GM13977 (cell line): ENCODE results near the gene WDR83.

Source experiments
- DNase-seq: peaks from one replicate; pipeline ENCODE4 v3.0.0; 2012; ENCODE audit warnings: low spot score
- CTCF ChIP-seq: IDR thresholded peaks from 2 replicates; pipeline ENCODE4 v1.5.1; 2012; ENCODE audit warnings: mild to moderate bottlenecking, control low read depth; ENCODE audit not compliant: insufficient read depth; ENCODE audit errors: extremely low read depth, missing control alignments
- in situ Hi-C: fragments of 300-500 bp; cut with MboI; formaldehyde crosslinking; loops from one replicate; pipeline ENCODE4 v1.12.0; 2022; ENCODE audit warnings: low sequenced_read_pairs, low pct_unique_long_range_greater_than_20kb, mixed read lengths, inconsistent platforms; ENCODE audit not compliant: unreplicated experiment

Gene WDR83

DNA sequence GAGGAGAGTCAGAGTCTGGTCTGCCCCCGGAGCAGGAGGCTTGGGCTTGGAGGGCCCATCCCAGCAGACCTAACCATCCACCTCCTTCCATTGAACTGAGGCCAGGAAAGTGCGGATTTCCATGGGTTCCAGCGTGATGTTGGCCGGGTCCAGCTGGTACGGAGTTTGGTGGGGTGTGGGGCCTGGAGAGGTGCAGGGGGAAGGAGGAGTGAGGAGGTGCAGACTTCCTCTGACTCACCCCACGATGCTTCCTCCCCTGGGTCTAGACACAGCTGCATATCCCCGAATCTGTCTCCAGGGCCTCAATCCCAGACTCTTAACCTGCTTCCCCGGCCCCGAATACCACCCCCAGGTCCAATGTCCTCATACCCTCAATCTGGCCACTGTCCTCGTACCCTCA lies 20.1 kb upstream of the WDR83 start:
- no peak for TF ChIP-seq CTCF
- no peak for DNase-seq
- in situ Hi-C loops = no loop called here

DNA sequence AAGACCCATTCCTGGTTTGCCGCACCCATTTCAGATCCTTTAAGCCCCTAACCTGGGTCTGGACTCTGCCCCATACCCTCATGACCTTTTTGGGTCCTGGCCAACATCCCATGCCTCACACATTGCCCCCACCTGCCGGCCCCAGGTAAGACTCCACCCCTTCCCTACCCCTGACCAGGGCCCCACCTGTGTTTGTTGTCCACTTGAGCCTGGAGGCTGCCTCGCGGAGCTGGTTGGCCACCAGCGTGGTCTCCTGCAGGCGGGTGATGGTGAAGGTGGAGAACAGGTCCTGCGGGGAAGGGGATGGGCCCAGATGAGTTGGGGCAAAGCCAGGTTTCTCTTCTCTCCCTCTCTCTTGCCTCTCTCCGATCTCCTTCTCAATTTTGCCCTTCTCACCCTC lies 19.6 kb upstream of the WDR83 start:
- no peak for TF ChIP-seq CTCF
- in situ Hi-C loops = no loop called here
- no peak for DNase-seq

DNA sequence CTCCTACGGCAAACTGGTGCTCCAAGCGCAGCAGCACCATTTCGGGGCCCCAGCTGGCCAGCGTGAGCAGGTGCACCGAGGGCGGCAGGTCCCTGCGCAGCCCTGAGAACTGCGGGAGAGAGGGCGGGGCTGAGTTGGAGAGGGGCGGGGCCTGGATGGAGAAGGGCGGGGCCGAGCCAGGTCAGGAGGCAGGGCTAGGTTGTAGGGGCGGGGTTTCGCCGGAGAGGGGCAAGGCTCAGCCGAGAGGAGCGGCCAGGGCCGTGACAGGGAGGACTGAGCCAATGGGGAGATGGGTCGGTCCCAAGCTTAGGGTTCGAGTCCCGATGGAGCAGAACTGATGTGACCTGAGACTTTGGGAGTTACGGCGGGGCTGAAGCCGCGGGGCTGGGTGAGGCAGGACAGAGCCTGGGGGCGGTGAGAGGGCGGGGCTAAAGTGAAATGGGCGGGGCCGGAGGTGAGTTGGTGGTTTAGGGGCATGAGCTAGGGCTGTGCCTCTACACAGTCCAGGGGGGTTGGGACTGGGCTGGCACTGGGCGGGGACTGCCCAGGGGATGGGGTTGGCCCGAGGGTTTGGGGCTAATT lies 19.0 kb upstream of the WDR83 start:
- no peak for TF ChIP-seq CTCF
- DNase-seq = peak; percentile 66
- in situ Hi-C loops = no loop called here

GRCh38 chr19:12648088-12648487 lies 18.5 kb upstream of the WDR83 start:
- TF ChIP-seq CTCF = peak; percentile 6
- in situ Hi-C loops = no loop called here
- DNase-seq = no peak

DNA sequence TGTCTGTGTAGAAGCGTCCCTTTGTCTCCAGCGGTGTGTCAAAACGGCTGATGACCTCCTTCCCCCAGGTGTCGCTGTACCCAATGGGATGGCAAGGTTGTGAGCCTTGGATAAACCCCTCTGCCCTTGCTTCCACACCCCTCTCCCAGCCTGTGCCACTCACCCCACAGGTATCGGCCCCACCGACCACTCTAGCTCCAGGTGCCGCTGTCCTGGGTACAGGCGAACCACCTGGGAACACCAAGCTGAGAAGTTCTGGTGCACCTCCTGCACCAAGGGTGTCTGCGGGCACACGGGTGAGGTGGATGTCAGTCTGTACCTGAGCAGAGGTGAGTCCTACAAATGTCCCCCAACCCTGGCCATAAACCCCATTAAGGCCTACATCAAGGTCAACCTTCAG lies 16.7 kb upstream of the WDR83 start:
- in situ Hi-C loops = no loop called here
- DNase-seq = no peak
- no peak for TF ChIP-seq CTCF

GRCh38 chr19:12652219-12652618 lies 14.4 kb upstream of the WDR83 start:
- DNase-seq = no peak
- in situ Hi-C loops = no loop called here
- no peak for TF ChIP-seq CTCF

DNA sequence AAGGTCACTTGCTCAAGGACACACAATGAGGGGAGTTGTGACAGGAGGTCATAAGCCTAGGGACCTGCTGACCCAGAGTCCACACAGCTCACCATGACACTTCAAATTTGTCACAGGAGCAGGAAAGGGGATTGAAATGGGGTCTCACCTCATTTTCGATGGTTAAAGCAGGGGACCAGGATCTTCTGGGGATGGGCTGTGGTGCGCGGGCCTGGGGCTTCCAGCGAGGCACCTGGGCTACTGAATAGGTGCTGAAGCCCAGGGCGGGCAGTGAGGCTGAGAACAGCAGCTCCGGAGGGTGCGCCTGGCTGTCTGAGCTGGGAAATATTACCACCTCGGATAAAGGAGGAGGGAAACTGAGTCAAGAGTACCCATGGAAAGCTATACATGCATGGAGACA lies 11.1 kb upstream of the WDR83 start:
- no peak for TF ChIP-seq CTCF
- DNase-seq = no peak
- in situ Hi-C loops = no loop called here
